ENCODE measurements around the gene TMEFF2. TPM values are rescaled to one million over a fixed set of nuclear protein-coding genes. Genes with fewer than 3 reads are reported as not detected.

Gene TMEFF2
- total and polyA plus RNA-seq, 2 donors (not counting 1 experiment from before 2014, with no cell fraction given), result not detected

DNA sequence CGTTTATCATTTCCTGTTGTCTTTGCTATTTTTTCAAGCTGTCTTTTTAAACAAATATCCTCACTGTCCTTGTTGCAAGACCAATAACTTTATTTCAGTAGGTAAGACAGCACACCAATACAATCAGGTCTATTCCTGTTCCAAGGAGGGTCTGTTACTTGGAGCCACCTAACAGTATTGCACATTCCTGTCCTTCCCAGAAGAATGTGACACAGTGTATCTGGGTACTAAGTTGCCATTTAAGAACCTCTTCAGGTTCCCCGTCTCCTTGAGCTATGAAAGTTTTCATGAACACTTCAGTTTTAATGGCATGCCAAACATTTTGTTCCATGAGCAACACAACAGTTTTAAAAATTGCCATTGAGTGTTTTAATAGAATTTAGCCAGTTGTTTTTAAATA, 209.0 kb downstream of the TMEFF2 start:
- H3K4me1 ChIP-seq (ENCODE audit: control insufficient read depth in 2 of 2, insufficient read depth in 2 of 2, low read length in 2 of 2), result no peaks in the 10 kb centered on the region
- ATAC-seq (ENCODE audit: low read depth) (no peak), DNase-seq (no peak)
- no peaks in the 10 kb centered on the region for H3K27me3 ChIP-seq (replicated peaks in 1 of 4; ENCODE audit: control extremely low read depth in 1 of 4, control insufficient read depth in 3 of 4, insufficient read depth in 4 of 4, low read length in 3 of 4)
- no peaks in the 10 kb centered on the region for H3K9me3 Mint-ChIP-seq (ENCODE audit: insufficient read depth)
- no peaks in the 10 kb centered on the region for H3K79me2 ChIP-seq (ENCODE audit: control insufficient read depth, insufficient read depth, low read length)
- no peak overlapping the region for H2AFZ ChIP-seq (ENCODE audit: insufficient read depth, low read depth, low read length, poor library complexity, severe bottlenecking)
- no peak overlapping the region for H3K4me3 ChIP-seq (ENCODE audit: control extremely low read depth in 1 of 5, extremely low read depth in 1 of 5, insufficient read depth in 1 of 5, low read depth in 2 of 5, low read length in 4 of 5)
- no peak overlapping the region for H3K9ac ChIP-seq (ENCODE audit: low read length)
- no peaks in the 10 kb centered on the region for H3K27me3 Mint-ChIP-seq
- POLR2A ChIA-PET, result no interaction called here
- H3K4me2 ChIP-seq (replicated peaks; ENCODE audit: low read depth, low read length, poor library complexity, severe bottlenecking), result no peak overlapping the region
- no peak for TF ChIP-seq EZH2 (IDR thresholded peaks at IDR 0.05; ENCODE audit: borderline replicate concordance, insufficient read depth, low read depth, low read length, poor library complexity, severe bottlenecking)
- TF ChIP-seq, protein P1, sequence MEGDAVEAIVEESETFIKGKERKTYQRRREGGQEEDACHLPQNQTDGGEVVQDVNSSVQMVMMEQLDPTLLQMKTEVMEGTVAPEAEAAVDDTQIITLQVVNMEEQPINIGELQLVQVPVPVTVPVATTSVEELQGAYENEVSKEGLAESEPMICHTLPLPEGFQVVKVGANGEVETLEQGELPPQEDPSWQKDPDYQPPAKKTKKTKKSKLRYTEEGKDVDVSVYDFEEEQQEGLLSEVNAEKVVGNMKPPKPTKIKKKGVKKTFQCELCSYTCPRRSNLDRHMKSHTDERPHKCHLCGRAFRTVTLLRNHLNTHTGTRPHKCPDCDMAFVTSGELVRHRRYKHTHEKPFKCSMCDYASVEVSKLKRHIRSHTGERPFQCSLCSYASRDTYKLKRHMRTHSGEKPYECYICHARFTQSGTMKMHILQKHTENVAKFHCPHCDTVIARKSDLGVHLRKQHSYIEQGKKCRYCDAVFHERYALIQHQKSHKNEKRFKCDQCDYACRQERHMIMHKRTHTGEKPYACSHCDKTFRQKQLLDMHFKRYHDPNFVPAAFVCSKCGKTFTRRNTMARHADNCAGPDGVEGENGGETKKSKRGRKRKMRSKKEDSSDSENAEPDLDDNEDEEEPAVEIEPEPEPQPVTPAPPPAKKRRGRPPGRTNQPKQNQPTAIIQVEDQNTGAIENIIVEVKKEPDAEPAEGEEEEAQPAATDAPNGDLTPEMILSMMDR (IDR thresholded peaks at IDR 0.05), result no peak
- H4K20me1 ChIP-seq (ENCODE audit: control insufficient read depth, insufficient read depth, low read length, poor library complexity, severe bottlenecking), result no peaks in the 10 kb centered on the region
- H3K4me3 Mint-ChIP-seq, result no peak overlapping the region
- no peaks in the 10 kb centered on the region for H3K36me3 ChIP-seq (replicated peaks in 1 of 2; ENCODE audit: control extremely low read depth in 1 of 2, control insufficient read depth in 1 of 2, extremely low read depth in 1 of 2, insufficient read depth in 2 of 2, low read length in 1 of 2)
- intact Hi-C loops (cut with micrococcal nuclease), result no loop called here
- no peaks in the 10 kb centered on the region for H3K4me1 Mint-ChIP-seq
- no peaks in the 10 kb centered on the region for H3K9me3 ChIP-seq (ENCODE audit: control extremely low read depth in 1 of 3, control insufficient read depth in 2 of 3, insufficient read depth in 1 of 3, low read length in 2 of 3)
- 100% methylated on average over 1 of the region's 2 CpGs for WGBS (ENCODE audit: insufficient coverage)
- H3K27ac ChIP-seq (ENCODE audit: low read length in 2 of 2), result no peak overlapping the region
- CTCF ChIA-PET, result no interaction called here
- H3K27ac Mint-ChIP-seq, result no peak overlapping the region

DNA sequence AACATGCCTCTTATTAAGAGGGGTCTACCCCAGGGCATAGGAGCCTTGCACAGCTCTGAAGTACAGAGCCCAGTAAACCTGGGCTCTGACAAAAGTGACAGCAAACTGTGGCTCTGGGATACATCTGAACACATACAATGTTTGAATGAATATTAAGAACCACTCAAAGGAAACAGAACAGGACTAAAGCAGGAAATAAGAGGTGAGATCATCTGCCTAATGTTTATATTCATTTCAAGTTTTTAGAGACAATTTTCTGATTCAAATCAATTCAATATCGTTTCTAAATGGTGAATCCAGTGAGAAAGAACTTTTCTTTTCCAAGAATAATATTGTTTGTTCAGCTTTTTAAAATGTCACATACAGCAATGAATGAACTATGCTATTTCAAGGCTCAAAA, 211.1 kb downstream of the TMEFF2 start:
- Histone ChIP-seq H3K9me3 (ENCODE audit: control extremely low read depth in 1 of 3, control insufficient read depth in 2 of 3, insufficient read depth in 1 of 3, low read length in 2 of 3) (no peaks in the 10 kb centered on the region), H3K27me3 (replicated peaks in 1 of 4; ENCODE audit: control extremely low read depth in 1 of 4, control insufficient read depth in 3 of 4, insufficient read depth in 4 of 4, low read length in 3 of 4) (no peaks in the 10 kb centered on the region), H3K4me1 (ENCODE audit: control insufficient read depth in 2 of 2, insufficient read depth in 2 of 2, low read length in 2 of 2) (no peaks in the 10 kb centered on the region), H2AFZ (ENCODE audit: insufficient read depth, low read depth, low read length, poor library complexity, severe bottlenecking) (no peak overlapping the region), H3K27ac (ENCODE audit: low read length in 2 of 2) (no peak overlapping the region), H3K4me3 (ENCODE audit: control extremely low read depth in 1 of 5, extremely low read depth in 1 of 5, insufficient read depth in 1 of 5, low read depth in 2 of 5, low read length in 4 of 5) (no peak overlapping the region), H3K9ac (ENCODE audit: low read length) (no peak overlapping the region), H3K4me2 (replicated peaks; ENCODE audit: low read depth, low read length, poor library complexity, severe bottlenecking) (no peak overlapping the region), H4K20me1 (ENCODE audit: control insufficient read depth, insufficient read depth, low read length, poor library complexity, severe bottlenecking) (no peaks in the 10 kb centered on the region), H3K36me3 (replicated peaks in 1 of 2; ENCODE audit: control extremely low read depth in 1 of 2, control insufficient read depth in 1 of 2, extremely low read depth in 1 of 2, insufficient read depth in 2 of 2, low read length in 1 of 2) (no peaks in the 10 kb centered on the region), H3K79me2 (ENCODE audit: control insufficient read depth, insufficient read depth, low read length) (no peaks in the 10 kb centered on the region)
- no peak for DNase-seq
- ATAC-seq (ENCODE audit: low read depth), result no peak
- Mint-ChIP-seq H3K27me3 (no peaks in the 10 kb centered on the region), H3K4me3 (no peak overlapping the region), H3K9me3 (ENCODE audit: insufficient read depth) (no peaks in the 10 kb centered on the region), H3K27ac (no peak overlapping the region), H3K4me1 (no peaks in the 10 kb centered on the region)
- intact Hi-C loops (cut with micrococcal nuclease), result no loop called here
- ChIA-PET CTCF (no interaction called here), POLR2A (no interaction called here)
- WGBS (ENCODE audit: insufficient coverage), result no CpG with 5 or more reads among the region's 1 CpG
- TF ChIP-seq EZH2 (IDR thresholded peaks at IDR 0.05; ENCODE audit: borderline replicate concordance, insufficient read depth, low read depth, low read length, poor library complexity, severe bottlenecking), result no peak
- TF ChIP-seq, protein P1 (IDR thresholded peaks at IDR 0.05), result no peak

Measured in B cell (primary cell).